Measurements from ENCODE around the gene SYNJ2. TPM values are rescaled to one million over a fixed set of nuclear protein-coding genes. Genes with fewer than 3 reads are reported as not detected.

The SYNJ2 gene
- total RNA-seq, 2 experiments from 2014 or later = 34.6 to 38.0 TPM

GRCh38 chr6:158017621-158018040, 36.0 kb downstream of the SYNJ2 start:
- Mint-ChIP-seq H3K27ac (peak overlapping the region; percentile 39), H3K27me3 (no peaks in the 10 kb centered on the region), H3K4me1 (ENCODE audit: low read depth) (peaks cover 40% of the 10 kb centered on the region), H3K36me3 (ENCODE audit: low read depth) (peaks cover 29% of the 10 kb centered on the region), H3K9me3 (no peaks in the 10 kb centered on the region), H3K4me3 (no peak overlapping the region)
- H3K9me3 ChIP-seq (ENCODE audit: control insufficient read depth in 1 of 2, insufficient read depth in 1 of 2, low read length in 2 of 2) = no peaks in the 10 kb centered on the region
- peaks cover 10% of the 10 kb centered on the region for H3K4me1 ChIP-seq (ENCODE audit: insufficient read depth, low read length)
- H3K4me3 ChIP-seq (ENCODE audit: low read length) = no peak overlapping the region
- no peak overlapping the region for H3K27ac ChIP-seq (ENCODE audit: low read depth in 1 of 2, low read length in 2 of 2)
- POLR2A ChIA-PET = interaction anchor here (1.1 kb wide), 1 partner anchor 9 kb away, joined by 3 read pairs; no protein-coding TSS in a partner anchor
- intact Hi-C loops (cut with DNase I, micrococcal nuclease) = no loop called here
- CTCF ChIA-PET = interaction anchor here (1.2 kb wide), 1 partner anchor 8 kb away, joined by 4 read pairs; no protein-coding TSS in a partner anchor
- no peak for TF ChIP-seq CTCF (IDR thresholded peaks at IDR 0.05)
- DNase-seq (no peak), ATAC-seq (ENCODE audit: poor library complexity) (no peak)
- peaks cover 31% of the 10 kb centered on the region for H3K36me3 ChIP-seq (ENCODE audit: insufficient read depth, low read length)
- no peaks in the 10 kb centered on the region for H3K27me3 ChIP-seq (ENCODE audit: control insufficient read depth in 1 of 2, insufficient read depth in 2 of 2, low read length in 2 of 2)

GRCh38 chr6:158018041-158018771, 36.5 kb downstream of the SYNJ2 start:
- no peak for TF ChIP-seq CTCF (IDR thresholded peaks at IDR 0.05)
- Mint-ChIP-seq H3K36me3 (ENCODE audit: low read depth) (peaks cover 29% of the 10 kb centered on the region), H3K4me1 (ENCODE audit: low read depth) (peaks cover 35% of the 10 kb centered on the region), H3K27me3 (no peaks in the 10 kb centered on the region), H3K4me3 (no peak overlapping the region), H3K27ac (peak overlapping the region; percentile 39), H3K9me3 (no peaks in the 10 kb centered on the region)
- H3K27ac ChIP-seq (ENCODE audit: low read depth in 1 of 2, low read length in 2 of 2) = no peak overlapping the region
- DNase-seq (no peak), ATAC-seq (ENCODE audit: poor library complexity) (no peak)
- ChIA-PET POLR2A (no interaction called here), CTCF (no interaction called here)
- no peak overlapping the region for H3K4me3 ChIP-seq (ENCODE audit: low read length)
- H3K27me3 ChIP-seq (ENCODE audit: control insufficient read depth in 1 of 2, insufficient read depth in 2 of 2, low read length in 2 of 2) = no peaks in the 10 kb centered on the region
- H3K9me3 ChIP-seq (ENCODE audit: control insufficient read depth in 1 of 2, insufficient read depth in 1 of 2, low read length in 2 of 2) = no peaks in the 10 kb centered on the region
- peaks cover 10% of the 10 kb centered on the region for H3K4me1 ChIP-seq (ENCODE audit: insufficient read depth, low read length)
- peaks cover 31% of the 10 kb centered on the region for H3K36me3 ChIP-seq (ENCODE audit: insufficient read depth, low read length)
- intact Hi-C loops (cut with DNase I, micrococcal nuclease) = no loop called here

GRCh38 chr6:158018851-158019361, 37.2 kb downstream of the SYNJ2 start:
- H3K4me3 ChIP-seq (ENCODE audit: low read length) = no peak overlapping the region
- no peaks in the 10 kb centered on the region for H3K9me3 ChIP-seq (ENCODE audit: control insufficient read depth in 1 of 2, insufficient read depth in 1 of 2, low read length in 2 of 2)
- ChIA-PET POLR2A (no interaction called here), CTCF (no interaction called here)
- no peaks in the 10 kb centered on the region for H3K27me3 ChIP-seq (ENCODE audit: control insufficient read depth in 1 of 2, insufficient read depth in 2 of 2, low read length in 2 of 2)
- peaks cover 29% of the 10 kb centered on the region for H3K36me3 Mint-ChIP-seq (ENCODE audit: low read depth)
- peaks cover 28% of the 10 kb centered on the region for H3K4me1 Mint-ChIP-seq (ENCODE audit: low read depth)
- no peak for ATAC-seq (ENCODE audit: poor library complexity)
- no peaks in the 10 kb centered on the region for H3K9me3 Mint-ChIP-seq
- H3K4me1 ChIP-seq (ENCODE audit: insufficient read depth, low read length) = peaks cover 10% of the 10 kb centered on the region
- H3K27ac Mint-ChIP-seq = no peak overlapping the region
- no peak overlapping the region for H3K27ac ChIP-seq (ENCODE audit: low read depth in 1 of 2, low read length in 2 of 2)
- no peak for DNase-seq
- intact Hi-C loops (cut with DNase I, micrococcal nuclease) = no loop called here
- peaks cover 31% of the 10 kb centered on the region for H3K36me3 ChIP-seq (ENCODE audit: insufficient read depth, low read length)
- H3K4me3 Mint-ChIP-seq = no peak overlapping the region
- TF ChIP-seq CTCF (IDR thresholded peaks at IDR 0.05) = no peak
- H3K27me3 Mint-ChIP-seq = no peaks in the 10 kb centered on the region

Measured in CD4-positive, alpha-beta T cell (primary cell).